Measurements from ENCODE around the gene ATRIP.

The ATRIP gene

GRCh38 chr3:48426401-48426909 is 20.1 kb upstream of the ATRIP start:
- DNase-seq: no peak
- Mint-ChIP-seq H3K4me3 (no peak overlapping the region), H3K4me1 (ENCODE audit: low read depth) (peaks cover 8% of the 10 kb centered on the region), H3K9me3 (no peaks in the 10 kb centered on the region), H3K27me3 (peaks cover 6% of the 10 kb centered on the region), H3K27ac (no peak overlapping the region), H3K36me3 (ENCODE audit: low read depth) (peaks cover 10% of the 10 kb centered on the region)

- Mint-ChIP-seq H3K4me1 (ENCODE audit: low read depth) (peaks cover 8% of the 10 kb centered on the region), H3K9me3 (no peaks in the 10 kb centered on the region), H3K4me3 (no peak overlapping the region), H3K27me3 (peaks cover 6% of the 10 kb centered on the region), H3K36me3 (ENCODE audit: low read depth) (peaks cover 16% of the 10 kb centered on the region), H3K27ac (no peak overlapping the region)
- no peak for DNase-seq
Observed at GRCh38 chr3:48426944-48427629, 19.4 kb upstream of the ATRIP start.

- no peak for DNase-seq
Observed at GRCh38 chr3:48427630-48427962, 18.9 kb upstream of the ATRIP start.

GRCh38 chr3:48428088-48428571 is 18.4 kb upstream of the ATRIP start:
- H3K36me3 Mint-ChIP-seq (ENCODE audit: low read depth): peaks cover 26% of the 10 kb centered on the region
- no peaks in the 10 kb centered on the region for H3K9me3 Mint-ChIP-seq
- H3K4me1 Mint-ChIP-seq (ENCODE audit: low read depth): peaks cover 8% of the 10 kb centered on the region
- H3K27me3 Mint-ChIP-seq: peaks cover 6% of the 10 kb centered on the region
- H3K4me3 Mint-ChIP-seq: peak overlapping the region; percentile 32
- H3K27ac Mint-ChIP-seq: no peak overlapping the region
- DNase-seq: no peak

More at GRCh38 chr3:48427630-48427962, 18.9 kb upstream of the ATRIP start:
- Mint-ChIP-seq H3K9me3 (no peaks in the 10 kb centered on the region), H3K4me1 (ENCODE audit: low read depth) (peaks cover 8% of the 10 kb centered on the region), H3K27ac (no peak overlapping the region), H3K36me3 (ENCODE audit: low read depth) (peaks cover 21% of the 10 kb centered on the region), H3K4me3 (no peak overlapping the region), H3K27me3 (peaks cover 6% of the 10 kb centered on the region)

- Mint-ChIP-seq H3K36me3 (ENCODE audit: low read depth) (peaks cover 33% of the 10 kb centered on the region), H3K27ac (no peak overlapping the region), H3K27me3 (peaks cover 6% of the 10 kb centered on the region), H3K4me3 (peak overlapping the region; percentile 32), H3K4me1 (ENCODE audit: low read depth) (peaks cover 8% of the 10 kb centered on the region), H3K9me3 (no peaks in the 10 kb centered on the region)
- DNase-seq: no peak
Observed at GRCh38 chr3:48428572-48429316, 17.8 kb upstream of the ATRIP start.

GRCh38 chr3:48429317-48429959 is 17.1 kb upstream of the ATRIP start:
- no peak overlapping the region for H3K27ac Mint-ChIP-seq
- no peaks in the 10 kb centered on the region for H3K9me3 Mint-ChIP-seq
- H3K4me3 Mint-ChIP-seq: peak overlapping the region; percentile 72
- peaks cover 11% of the 10 kb centered on the region for H3K4me1 Mint-ChIP-seq (ENCODE audit: low read depth)
- H3K27me3 Mint-ChIP-seq: peaks cover 6% of the 10 kb centered on the region
- H3K36me3 Mint-ChIP-seq (ENCODE audit: low read depth): peaks cover 40% of the 10 kb centered on the region
- DNase-seq: peak; percentile 77

- Mint-ChIP-seq H3K36me3 (ENCODE audit: low read depth) (peaks cover 44% of the 10 kb centered on the region), H3K27me3 (peaks cover 6% of the 10 kb centered on the region), H3K27ac (peak within 1 kb of the TSS; percentile 71), H3K4me1 (ENCODE audit: low read depth) (peaks cover 16% of the 10 kb centered on the region), H3K4me3 (peak within 1 kb of the TSS; percentile 72), H3K9me3 (no peaks in the 10 kb centered on the region)
- DNase-seq: no peak
Observed at GRCh38 chr3:48429960-48430707, 16.4 kb upstream of the ATRIP start, which contains the start of gene PLXNB1. PLXNB1 (minus strand) TSS chr3:48430086; CDS start chr3:48424611, 5,475 bp downstream.

GRCh38 chr3:48430708-48431101 is 15.8 kb upstream of the ATRIP start:
- no peaks in the 10 kb centered on the region for H3K9me3 Mint-ChIP-seq
- H3K27me3 Mint-ChIP-seq: peaks cover 6% of the 10 kb centered on the region
- no peak for DNase-seq
- H3K27ac Mint-ChIP-seq: peak overlapping the region; percentile 19
- peak overlapping the region; percentile 72 for H3K4me3 Mint-ChIP-seq
- peaks cover 19% of the 10 kb centered on the region for H3K4me1 Mint-ChIP-seq (ENCODE audit: low read depth)
- H3K36me3 Mint-ChIP-seq (ENCODE audit: low read depth): peaks cover 46% of the 10 kb centered on the region

- Mint-ChIP-seq H3K9me3 (no peaks in the 10 kb centered on the region), H3K4me1 (ENCODE audit: low read depth) (peaks cover 19% of the 10 kb centered on the region), H3K36me3 (ENCODE audit: low read depth) (peaks cover 46% of the 10 kb centered on the region), H3K27ac (peak overlapping the region; percentile 19), H3K4me3 (peak overlapping the region; percentile 37), H3K27me3 (peaks cover 6% of the 10 kb centered on the region)
- no peak for DNase-seq
Observed at GRCh38 chr3:48431224-48432029, 15.1 kb upstream of the ATRIP start.

GRCh38 chr3:48432411-48433371 is 13.8 kb upstream of the ATRIP start:
- H3K36me3 Mint-ChIP-seq (ENCODE audit: low read depth): peaks cover 46% of the 10 kb centered on the region
- peaks cover 20% of the 10 kb centered on the region for H3K4me1 Mint-ChIP-seq (ENCODE audit: low read depth)
- H3K4me3 Mint-ChIP-seq: no peak overlapping the region
- no peak overlapping the region for H3K27ac Mint-ChIP-seq
- H3K9me3 Mint-ChIP-seq: no peaks in the 10 kb centered on the region
- peaks cover 6% of the 10 kb centered on the region for H3K27me3 Mint-ChIP-seq
- no peak for DNase-seq

GRCh38 chr3:48433472-48434118 is 12.9 kb upstream of the ATRIP start:
- DNase-seq: no peak
- Mint-ChIP-seq H3K36me3 (ENCODE audit: low read depth) (peaks cover 46% of the 10 kb centered on the region), H3K27ac (no peak overlapping the region), H3K9me3 (no peaks in the 10 kb centered on the region), H3K4me3 (no peak overlapping the region), H3K4me1 (ENCODE audit: low read depth) (peaks cover 25% of the 10 kb centered on the region), H3K27me3 (no peaks in the 10 kb centered on the region)

- no peak overlapping the region for H3K27ac Mint-ChIP-seq
- peaks cover 47% of the 10 kb centered on the region for H3K36me3 Mint-ChIP-seq (ENCODE audit: low read depth)
- H3K4me3 Mint-ChIP-seq: no peak overlapping the region
- DNase-seq: no peak
- peaks cover 31% of the 10 kb centered on the region for H3K4me1 Mint-ChIP-seq (ENCODE audit: low read depth)
- H3K27me3 Mint-ChIP-seq: no peaks in the 10 kb centered on the region
- no peaks in the 10 kb centered on the region for H3K9me3 Mint-ChIP-seq
Observed at GRCh38 chr3:48434591-48435222, 11.8 kb upstream of the ATRIP start.

All from activated T-cell treated with anti-CD3 and anti-CD28 coated beads, Interleukin-2, amount 50 U/mL, for 24 hours (primary cell).